GM12892 (cell line): Measurements from ENCODE around the gene STRBP.
"Not testable (repeated sequence)": the region's sequence is repeated elsewhere in the genome, so short reads cannot be mapped to it uniquely, and the experiment has no call there.

Experiments used
- POLR2A ChIP-seq: IDR thresholded peaks from 2 replicates; pipeline ENCODE4 v1.6.1; 2011; ENCODE audit warnings: low read depth, low read length, control low read depth
- POLR2AphosphoS5 ChIP-seq: IDR thresholded peaks from 2 replicates; pipeline ENCODE4 v1.6.1; 2011; ENCODE audit warnings: low read depth, low read length, control low read depth

GRCh38 chr9:123186029-123186428, 82.4 kb downstream of the STRBP start:
- not testable (repeated sequence) for TF ChIP-seq POLR2A, POLR2AphosphoS5
